GM12878 (cell line): ENCODE data around the gene LSAMP. TPM values are rescaled to one million over a fixed set of nuclear protein-coding genes. Genes with fewer than 3 reads are reported as not detected.

ENCODE experiments used
- ATAC-seq: fragments of 200-7000 bp; cut with Tn5 transposase; 3 replicates; pipeline ENCODE4 v1.9.1; 2020; ENCODE audit warnings: mild to moderate bottlenecking, moderate library complexity
- BruUV-seq: library from RNA; stranded (reverse); fragments of 400-500 nt; replicated peaks from 2 replicates; lab custom pipeline; 2021; lab: Mats Ljungman, UMichigan
- CTCF ChIA-PET: fragments of 300-600 bp; sonication (Branson Sonifier 250); formaldehyde crosslinking; extraction: SDS; loops from one replicate; lab custom pipeline; 2021; ENCODE audit warnings: inconsistent platforms; lab: Yijun Ruan, JAX
- POLR2A ChIA-PET: fragments of 350-600 bp; formaldehyde crosslinking; extraction: SDS; loops from one replicate; lab custom pipeline; 2021; ENCODE audit warnings: inconsistent platforms; lab: Charles Lee
- RAD21 ChIA-PET: fragments of 300-600 bp; sonication (Branson Sonifier 250); formaldehyde crosslinking; loops from one replicate; lab custom pipeline; 2023; ENCODE audit warnings: antibody characterized with exemption; ENCODE audit not compliant: unreplicated experiment; lab: Charles Lee
- SMC1A ChIA-PET: fragments of 300-600 bp; sonication (Branson Sonifier 250); formaldehyde crosslinking; loops from one replicate; lab custom pipeline; 2023; ENCODE audit not compliant: unreplicated experiment, uncharacterized antibody; lab: Charles Lee
- DNase-seq: peaks from one replicate; pipeline ENCODE4 v3.0.0-alpha.2; 2011; ENCODE audit warnings: low read depth, low spot score
- FAIRE-seq: peaks from 3 replicates; lab custom pipeline; 2011; peaks lifted over from hg19 to GRCh38; lab: Jason Lieb, UNC
- H2AFZ ChIP-seq: 2 replicates; pipeline ENCODE4 v1.6.0; 2011; ENCODE audit warnings: low read depth, low read length, control low read depth; ENCODE audit not compliant: control insufficient read depth
- H3K27ac ChIP-seq: 2 replicates; pipeline ENCODE4 v1.5.1; 2011; ENCODE audit warnings: control low read depth; ENCODE audit not compliant: control insufficient read depth, insufficient read depth
- H3K27me3 ChIP-seq, 2 experiments: replicated peaks in 1 of 2; 2 replicates each; pipeline versions ENCODE4 v1.6.0 to v1.6.1; 2011; ENCODE audit warnings: low read length in 1 of 2; ENCODE audit not compliant: control insufficient read depth in 2 of 2, insufficient read depth in 2 of 2
- H3K36me3 ChIP-seq, 2 experiments: 2 replicates each; pipeline ENCODE4 v1.5.1; 2011; ENCODE audit warnings: low read length in 1 of 2; ENCODE audit not compliant: control insufficient read depth in 2 of 2, insufficient read depth in 2 of 2
- H3K4me1 ChIP-seq: 2 replicates; pipeline ENCODE4 v1.6.1; 2011; ENCODE audit warnings: mild to moderate bottlenecking, low read length, moderate library complexity, mixed read lengths; ENCODE audit not compliant: control insufficient read depth, insufficient read depth
- H3K4me2 ChIP-seq: 2 replicates; pipeline ENCODE4 v1.6.0; 2011; ENCODE audit warnings: control low read depth; ENCODE audit not compliant: control insufficient read depth, insufficient read depth
- H3K4me3 ChIP-seq: fragments of 200-600 bp; sonication (generic); 2 replicates; pipeline ENCODE4 v1.5.1; 2016
- H3K79me2 ChIP-seq: 2 replicates; pipeline ENCODE4 v1.6.0; 2011; ENCODE audit warnings: low read length; ENCODE audit not compliant: control insufficient read depth, insufficient read depth
- H3K9ac ChIP-seq: 2 replicates; pipeline ENCODE4 v1.8.0; 2011; ENCODE audit warnings: low read length, control low read depth, mixed read lengths; ENCODE audit not compliant: control insufficient read depth, insufficient read depth
- H3K9me3 ChIP-seq: replicated peaks from 3 replicates; pipeline ENCODE4 v1.5.1; 2011; ENCODE audit warnings: mild to moderate bottlenecking, low read length; ENCODE audit not compliant: control insufficient read depth, insufficient read depth
- H4K20me1 ChIP-seq: 2 replicates; pipeline ENCODE4 v1.6.0; 2011; ENCODE audit not compliant: control insufficient read depth, insufficient read depth
- BHLHE40 ChIP-seq, 2 experiments: fragments of 450-650 bp in 1 of 2; IDR thresholded peaks; 2 replicates each; pipeline ENCODE4 v1.6.1; 2011 to 2017; ENCODE audit warnings: low read depth in 2 of 2, borderline replicate concordance in 1 of 2, improper control_type of control experiment in 1 of 2, low read length in 1 of 2, mild to moderate bottlenecking in 1 of 2
- CBX5 ChIP-seq: sonication (generic); IDR thresholded peaks from 2 replicates; pipeline ENCODE4 v1.6.1; 2016; ENCODE audit warnings: low read depth, moderate library complexity, mild to moderate bottlenecking, inconsistent platforms
- EED ChIP-seq: sonication (generic); IDR thresholded peaks from 2 replicates; pipeline ENCODE4 v1.6.1; 2016; ENCODE audit warnings: antibody characterized with exemption, low read depth
- GATAD2B ChIP-seq: fragments of 450-650 bp; conservative IDR thresholded peaks from 2 replicates; pipeline ENCODE4 v1.6.1; 2017; ENCODE audit warnings: low read depth, mild to moderate bottlenecking, moderate library complexity
- IKZF1 ChIP-seq: fragments of 450-650 bp; conservative IDR thresholded peaks from 2 replicates; pipeline ENCODE4 v1.6.1; 2017; ENCODE audit warnings: antibody characterized with exemption, mild to moderate bottlenecking
- JUNB ChIP-seq: IDR thresholded peaks from 2 replicates; pipeline ENCODE4 v1.6.1; 2016; ENCODE audit warnings: antibody characterized with exemption, mild to moderate bottlenecking
- LARP7 ChIP-seq: fragments of 450-650 bp; IDR thresholded peaks from 2 replicates; pipeline ENCODE4 v1.6.1; 2017; ENCODE audit warnings: mild to moderate bottlenecking
- MTA2 ChIP-seq: fragments of 450-650 bp; IDR thresholded peaks from 2 replicates; pipeline ENCODE4 v1.6.1; 2016; ENCODE audit warnings: low read depth, mild to moderate bottlenecking, moderate library complexity
- MXI1 ChIP-seq: fragments of 150-350 bp; IDR thresholded peaks from 2 replicates; pipeline ENCODE4 v1.6.1; 2011; ENCODE audit warnings: low read depth, mild to moderate bottlenecking, inconsistent platforms, low read length, improper control_type of control experiment
- NR2C2 ChIP-seq: IDR thresholded peaks from 2 replicates; pipeline ENCODE4 v1.6.1; 2011; ENCODE audit warnings: borderline replicate concordance, low read depth; ENCODE audit not compliant: control insufficient read depth, insufficient read length
- POLR2AphosphoS2 ChIP-seq: IDR thresholded peaks from 2 replicates; pipeline ENCODE4 v1.6.1; 2011; ENCODE audit warnings: low read depth, mild to moderate bottlenecking, low read length, improper control_type of control experiment, moderate library complexity
- POLR2AphosphoS5 ChIP-seq: IDR thresholded peaks from 2 replicates; pipeline ENCODE4 v1.6.1; 2011; ENCODE audit warnings: mild to moderate bottlenecking, low read length, inconsistent platforms
- RAD21 ChIP-seq: IDR thresholded peaks from 2 replicates; pipeline ENCODE4 v1.6.1; 2011; ENCODE audit warnings: mild to moderate bottlenecking, low read depth, low read length, moderate library complexity; ENCODE audit not compliant: insufficient read depth
- RUNX3 ChIP-seq: IDR thresholded peaks from 2 replicates; pipeline ENCODE4 v1.6.1; 2012; ENCODE audit warnings: low read length, inconsistent platforms
- SPI1 ChIP-seq: IDR thresholded peaks from 2 replicates; pipeline ENCODE4 v1.6.1; 2011; ENCODE audit warnings: low read depth, mild to moderate bottlenecking, low read length, moderate library complexity, borderline replicate concordance; ENCODE audit not compliant: insufficient read depth
- TAF1 ChIP-seq: IDR thresholded peaks from 2 replicates; pipeline ENCODE4 v1.6.1; 2011; ENCODE audit warnings: mild to moderate bottlenecking, low read depth, low read length, borderline replicate concordance
- TBL1XR1 ChIP-seq: IDR thresholded peaks from 2 replicates; pipeline ENCODE4 v1.6.1; 2012; ENCODE audit warnings: low read depth, low read length, improper control_type of control experiment
- TCF7 ChIP-seq: IDR thresholded peaks from 2 replicates; pipeline ENCODE4 v1.6.1; 2014; ENCODE audit warnings: antibody characterized with exemption, borderline replicate concordance
- ZNF24 ChIP-seq: fragments of 450-650 bp; IDR thresholded peaks from 2 replicates; pipeline ENCODE4 v1.6.1; 2017; ENCODE audit warnings: antibody characterized with exemption, mild to moderate bottlenecking
- ZZZ3 ChIP-seq: IDR thresholded peaks from 2 replicates; pipeline ENCODE4 v1.6.1; 2011; ENCODE audit warnings: low read depth; ENCODE audit not compliant: control insufficient read depth, insufficient read length
- WGBS: methylation state at CpG from one replicate; pipeline ENCODE4 v1.1.6; 2016; ENCODE audit warnings: low lambda C conversion rate; ENCODE audit not compliant: insufficient replicate concordance, insufficient coverage; ENCODE audit errors: missing lambda C conversion rate; 5-methylcytosine and 5-hydroxymethylcytosine counted together
- in situ Hi-C: fragments of 300-500 bp; cut with MboI; formaldehyde crosslinking; loops from 9 replicates; pipeline ENCODE4 v1.14.3; 2018; ENCODE audit warnings: mixed read lengths
- intact Hi-C: fragments of 100-400 bp; cut with micrococcal nuclease; formaldehyde crosslinking; loops from one replicate; pipeline ENCODE4 v1.14.2; 2022; ENCODE audit not compliant: unreplicated experiment
- polyA plus RNA-seq, 11 experiments: library from polyadenylated mRNA; depleted of rRNA in 4 of 11; unstranded in 6 of 11; stranded (reverse) in 5 of 11; fragments of >200 nt; fragmentation: Nextera tagmentation in 4 of 11; fragmentation: Illumina TruSeq in 1 of 11; extraction: Ambion mirVana in 4 of 11; extraction: Trizol in 1 of 11; gene quantifications; 1 replicate in 1 of 11; 2 replicates in 10 of 11; pipeline versions ENCODE4 v1.2.1 to v1.2.3, GENCODE V29; 2011 to 2016; ENCODE audit warnings: inconsistent platforms in 2 of 11, missing spikeins in 2 of 11, low read depth in 1 of 11
- total RNA-seq, 4 experiments: library from RNA; depleted of rRNA in 3 of 4; stranded (reverse); fragments of >200 nt in 3 of 4; fragmentation: Illumina TruSeq in 1 of 4; extraction: Trizol in 1 of 4; gene quantifications; 2 replicates each; pipeline versions ENCODE4 v1.2.1 to v1.2.3, GENCODE V29; 2013 to 2021
- TF ChIP-seq, protein P1 (sequence below): IDR thresholded peaks from 2 replicates; pipeline ENCODE4 v1.6.1; 2011; ENCODE audit warnings: low read depth, mild to moderate bottlenecking, low read length, moderate library complexity, borderline replicate concordance; ENCODE audit errors: extremely low read depth
- TF ChIP-seq, protein P2 (sequence below): IDR thresholded peaks from 2 replicates; pipeline ENCODE4 v1.6.1; 2011; ENCODE audit warnings: borderline replicate concordance, low read depth, mild to moderate bottlenecking, moderate library complexity, low read length; ENCODE audit not compliant: insufficient read depth, poor library complexity, severe bottlenecking
- TF ChIP-seq, protein P3 (sequence below): IDR thresholded peaks from 2 replicates; pipeline ENCODE4 v1.6.1; 2012; ENCODE audit warnings: low read depth, low read length, improper control_type of control experiment

The LSAMP gene
- total and polyA plus RNA-seq, 10 of the 15 experiments (the other 5 are each of a cell fraction or from before 2014, with no cell fraction given), result 2.0 to 12.7 (median 6.5) TPM

DNA sequence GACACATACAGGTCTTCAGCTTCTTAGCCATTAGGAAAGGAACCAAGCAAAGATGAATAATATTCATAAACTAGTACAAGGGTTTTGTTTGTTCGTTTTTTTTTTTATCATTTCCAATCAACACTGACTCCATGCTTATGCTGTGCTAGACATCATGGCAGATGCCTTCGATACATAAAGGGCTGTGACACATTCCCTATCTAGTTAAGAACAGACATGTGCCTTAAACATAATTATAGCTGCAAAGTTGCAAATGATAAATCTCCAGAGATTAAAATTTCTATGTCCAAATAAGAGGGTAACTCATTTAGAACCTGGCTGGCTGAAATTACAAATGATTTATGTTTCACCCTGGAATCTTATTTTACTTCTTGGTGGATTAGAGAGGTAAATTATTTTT is 386.4 kb downstream of the LSAMP start (continued):
- TF ChIP-seq TCF7, result no peak
- TF ChIP-seq MXI1, result no peak
- no peak for TF ChIP-seq BHLHE40 (IDR thresholded peaks at IDR 0.05; ENCODE audit: borderline replicate concordance in 1 of 2, low read depth in 2 of 2, low read length in 1 of 2)
- no peak for TF ChIP-seq GATAD2B

DNA sequence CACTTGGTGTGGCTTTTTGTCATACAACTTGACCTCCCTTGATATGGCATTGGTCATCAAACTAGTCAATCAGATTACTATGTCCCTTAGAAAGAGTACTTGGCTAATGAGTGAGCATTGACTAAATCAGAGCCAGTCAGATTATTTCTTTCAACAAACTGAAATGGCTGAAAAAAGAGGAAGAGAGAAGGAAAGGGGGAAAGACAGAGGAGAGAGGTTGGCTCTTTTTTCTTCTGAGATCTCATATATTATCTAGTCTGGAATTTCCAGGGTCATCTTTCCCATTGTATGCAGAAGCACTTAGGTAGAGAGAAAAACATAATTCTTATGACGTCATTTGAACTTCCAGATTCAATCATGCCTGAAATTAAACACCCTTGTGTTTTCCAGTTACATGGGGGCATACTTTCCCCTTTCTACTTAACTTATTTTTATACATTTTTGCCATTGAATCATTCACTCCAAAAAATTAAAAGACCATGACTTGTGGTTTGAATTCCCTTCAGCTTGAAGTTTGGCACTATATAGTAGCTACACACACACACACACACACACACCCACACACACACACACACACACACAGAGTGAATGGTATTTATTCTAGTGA is 387.8 kb downstream of the LSAMP start:
- no peaks in the 10 kb centered on the region for H4K20me1 ChIP-seq
- DNase-seq (no peak), ATAC-seq (peak; percentile 74), FAIRE-seq (peak; percentile 86)
- 0% methylated on average over 1 of the region's 1 CpG for WGBS
- H3K79me2 ChIP-seq, result no peaks in the 10 kb centered on the region
- peaks cover 18% of the 10 kb centered on the region for H3K4me1 ChIP-seq
- ChIA-PET POLR2A (no interaction called here), CTCF (interaction anchor here (1.0 to 1.1 kb wide), 2 partner anchors 12 to 18 kb away, joined by 3 to 4 read pairs; no protein-coding TSS in a partner anchor), RAD21 (interaction anchor here (0.9 to 1.6 kb wide), 5 partner anchors 9 to 37 kb away, joined by 3 to 4 read pairs (median 3); no protein-coding TSS in a partner anchor), SMC1A (interaction anchor here (0.7 to 2.8 kb wide), 6 partner anchors 11 to 76 kb away, joined by 3 to 16 read pairs (median 4); no protein-coding TSS in a partner anchor)
- no TSS peak for BruUV-seq
- no peak overlapping the region for H3K4me3 ChIP-seq
- H3K27ac ChIP-seq, result 0 out of 2 replicates have a peak overlapping the region, but pooled peaks have one; percentile 68
- no peaks in the 10 kb centered on the region for H3K27me3 ChIP-seq
- no peaks in the 10 kb centered on the region for H3K36me3 ChIP-seq
- H2AFZ ChIP-seq, result no peak overlapping the region
- no peaks in the 10 kb centered on the region for H3K9me3 ChIP-seq
- H3K4me2 ChIP-seq, result no peak overlapping the region
- intact Hi-C loops, result no loop called here
- in situ Hi-C loops, result no loop called here
- no peak overlapping the region for H3K9ac ChIP-seq
- TF ChIP-seq LARP7, result no peak
- TF ChIP-seq, protein P1, sequence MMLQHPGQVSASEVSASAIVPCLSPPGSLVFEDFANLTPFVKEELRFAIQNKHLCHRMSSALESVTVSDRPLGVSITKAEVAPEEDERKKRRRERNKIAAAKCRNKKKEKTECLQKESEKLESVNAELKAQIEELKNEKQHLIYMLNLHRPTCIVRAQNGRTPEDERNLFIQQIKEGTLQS, result no peak
- TF ChIP-seq, protein P2, sequence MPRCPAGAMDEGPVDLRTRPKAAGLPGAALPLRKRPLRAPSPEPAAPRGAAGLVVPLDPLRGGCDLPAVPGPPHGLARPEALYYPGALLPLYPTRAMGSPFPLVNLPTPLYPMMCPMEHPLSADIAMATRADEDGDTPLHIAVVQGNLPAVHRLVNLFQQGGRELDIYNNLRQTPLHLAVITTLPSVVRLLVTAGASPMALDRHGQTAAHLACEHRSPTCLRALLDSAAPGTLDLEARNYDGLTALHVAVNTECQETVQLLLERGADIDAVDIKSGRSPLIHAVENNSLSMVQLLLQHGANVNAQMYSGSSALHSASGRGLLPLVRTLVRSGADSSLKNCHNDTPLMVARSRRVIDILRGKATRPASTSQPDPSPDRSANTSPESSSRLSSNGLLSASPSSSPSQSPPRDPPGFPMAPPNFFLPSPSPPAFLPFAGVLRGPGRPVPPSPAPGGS, result peak; percentile 13
- no peak for TF ChIP-seq EED
- no peak for TF ChIP-seq ZNF24
- TF ChIP-seq SPI1, result peak; percentile 76
- TF ChIP-seq POLR2AphosphoS2, result no peak
- TF ChIP-seq ZZZ3, result no peak
- TF ChIP-seq MTA2, result 0 out of 2 replicates have a peak, but pooled peaks have one; percentile 11
- TF ChIP-seq RAD21, result no peak
- no peak for TF ChIP-seq TAF1
- no peak for TF ChIP-seq TBL1XR1
- TF ChIP-seq IKZF1, result peak; percentile 34
- TF ChIP-seq RUNX3, result peak; percentile 36; the same call in 1 of the 2 replicates
- TF ChIP-seq POLR2AphosphoS5, result no peak
- TF ChIP-seq CBX5, result no peak
- TF ChIP-seq, protein P3, sequence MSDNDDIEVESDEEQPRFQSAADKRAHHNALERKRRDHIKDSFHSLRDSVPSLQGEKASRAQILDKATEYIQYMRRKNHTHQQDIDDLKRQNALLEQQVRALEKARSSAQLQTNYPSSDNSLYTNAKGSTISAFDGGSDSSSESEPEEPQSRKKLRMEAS, result no peak
- no peak for TF ChIP-seq NR2C2
- TF ChIP-seq JUNB, result peak; percentile 40
